Gastroesophageal sphincter (tissue), 4 donors: Measurements from ENCODE around the gene SLC51B. TPM values are rescaled to one million over a fixed set of nuclear protein-coding genes. Genes with fewer than 3 reads are reported as not detected.

Source experiments
- ATAC-seq: fragments of 150-250 bp; one replicate; pipeline ENCODE4 v1.9.1; 2016; ENCODE audit warnings: mild to moderate bottlenecking, moderate library complexity
- H3K27ac ChIP-seq, 4 donors: fragments of 200-600 bp; sonication (generic) in 3 of 4; 1 replicate in 3 of 4; 2 replicates in 1 of 4; pipeline ENCODE4 v1.5.1; 2016 to 2019
- H3K27me3 ChIP-seq: fragments of 200-600 bp; sonication (generic); one replicate; pipeline ENCODE4 v1.5.1; 2019
- H3K36me3 ChIP-seq, 2 donors: fragments of 200-600 bp; sonication (generic); one replicate each; pipeline ENCODE4 v1.5.1; 2019; ENCODE audit warnings: control low read depth in 1 of 2
- H3K4me1 ChIP-seq, 3 donors: fragments of 200-600 bp; sonication (generic); 1 replicate in 2 of 3; 2 replicates in 1 of 3; pipeline ENCODE4 v1.5.1; 2016 to 2019; ENCODE audit warnings: control low read depth in 2 of 3
- H3K4me3 ChIP-seq, 2 donors: fragments of 200-600 bp; sonication (generic); one replicate each; pipeline ENCODE4 v1.5.1; 2019; ENCODE audit warnings: mild to moderate bottlenecking in 1 of 2, moderate library complexity in 1 of 2
- H3K9me3 ChIP-seq, 3 donors: fragments of 200-600 bp; sonication (generic); one replicate each; pipeline ENCODE4 v1.5.1; 2017 to 2019; ENCODE audit warnings: control low read depth in 2 of 3
- CTCF ChIP-seq, 4 experiments: fragments of 200-600 bp in 2 of 4; fragments of 450-650 bp in 2 of 4; sonication (generic) in 1 of 4; IDR thresholded peaks; one replicate each; pipeline ENCODE4 v1.5.1; 2017 to 2019; ENCODE audit warnings: antibody characterized with exemption in 4 of 4, mild to moderate bottlenecking in 2 of 4, moderate library complexity in 2 of 4
- EP300 ChIP-seq: sonication (generic); formaldehyde crosslinking; IDR thresholded peaks from one replicate; pipeline ENCODE4 v1.6.1; 2017; ENCODE audit warnings: antibody characterized with exemption, mild to moderate bottlenecking
- POLR2A ChIP-seq, 2 donors: fragments of 450-650 bp; IDR thresholded peaks; one replicate each; pipeline ENCODE4 v1.6.1; 2017; ENCODE audit warnings: antibody characterized with exemption in 2 of 2, mild to moderate bottlenecking in 2 of 2, moderate library complexity in 1 of 2
- POLR2AphosphoS5 ChIP-seq: sonication (generic); formaldehyde crosslinking; IDR thresholded peaks from one replicate; pipeline ENCODE4 v1.6.1; 2017; ENCODE audit warnings: antibody characterized with exemption
- WGBS, 2 donors: methylation state at CpG; one replicate each; pipeline ENCODE4 v1.1.5; 2018; ENCODE audit warnings: low coverage in 1 of 2; 5-methylcytosine and 5-hydroxymethylcytosine counted together
- total RNA-seq, 4 donors: library from RNA; depleted of rRNA; stranded (reverse); fragments of >200 nt; gene quantifications; one replicate each; pipeline ENCODE4 v1.1.0, GENCODE V29; 2016

The SLC51B gene
- total RNA-seq, 4 donors from 2014 or later: not detected

- 10 to 11% methylated on average over 3 to 4 of the region's 4 CpGs for WGBS, 2 donors
- H3K4me3 ChIP-seq: no peak overlapping the region
- H3K4me1 ChIP-seq: peaks cover 0 to 26% (median 4%) of the 10 kb centered on the region in 3 donors
- H3K27ac ChIP-seq: peak overlapping the region in 1 of 4 donors; percentile 1
- TF ChIP-seq POLR2A (IDR thresholded peaks at IDR 0.05): no peak
- TF ChIP-seq CTCF (IDR thresholded peaks at IDR 0.05): peak; percentile 32 to 64 (median 52)
- H3K9me3 ChIP-seq: no peaks in the 10 kb centered on the region
- peak; percentile 28 for ATAC-seq
- H3K36me3 ChIP-seq: no peaks in the 10 kb centered on the region
- H3K27me3 ChIP-seq: no peaks in the 10 kb centered on the region
Observed at GRCh38 chr15:65033659-65034269, 11.4 kb upstream of the SLC51B start.

- no peak for TF ChIP-seq POLR2A (IDR thresholded peaks at IDR 0.05)
- Histone ChIP-seq H3K9me3 (no peaks in the 10 kb centered on the region), H3K27ac (no peak overlapping the region), H3K4me1 (peaks cover 0 to 27% (median 4%) of the 10 kb centered on the region in 3 donors), H3K4me3 (no peak overlapping the region), H3K27me3 (no peaks in the 10 kb centered on the region), H3K36me3 (no peaks in the 10 kb centered on the region)
- WGBS, 2 donors: 75% methylated on average over 5 of the region's 11 CpGs; no CpG with 5 or more reads in 1 of the 2 donors
- no peak for ATAC-seq
Observed at GRCh38 chr15:65034719-65035118, 10.5 kb upstream of the SLC51B start.

GRCh38 chr15:65037309-65037708 lies 7.9 kb upstream of the SLC51B start:
- no peak for ATAC-seq
- TF ChIP-seq POLR2A (IDR thresholded peaks at IDR 0.05) (no peak), EP300 (no peak), POLR2AphosphoS5 (no peak), CTCF (IDR thresholded peaks at IDR 0.05) (no peak)

GRCh38 chr15:65038428-65038827 lies 6.8 kb upstream of the SLC51B start:
- Histone ChIP-seq H3K27me3 (no peaks in the 10 kb centered on the region), H3K9me3 (no peaks in the 10 kb centered on the region), H3K36me3 (no peaks in the 10 kb centered on the region), H3K4me1 (peaks cover 0 to 23% (median 4%) of the 10 kb centered on the region in 3 donors), H3K4me3 (no peak overlapping the region), H3K27ac (peak overlapping the region in 2 of 4 donors; percentile 10 to 19)
- ATAC-seq: no peak
- whole genome bisulfite sequencing, 2 donors: 75 to 90% methylated on average over 2 to 3 of the region's 3 CpGs
- TF ChIP-seq POLR2A (IDR thresholded peaks at IDR 0.05) (no peak), CTCF (IDR thresholded peaks at IDR 0.05) (no peak), EP300 (no peak), POLR2AphosphoS5 (no peak)

More at GRCh38 chr15:65037309-65037708, 7.9 kb upstream of the SLC51B start:
- 71 to 93% methylated on average over 1 of the region's 1 CpG for WGBS, 2 donors
- Histone ChIP-seq H3K27me3 (no peaks in the 10 kb centered on the region), H3K36me3 (no peaks in the 10 kb centered on the region), H3K27ac (no peak overlapping the region), H3K9me3 (no peaks in the 10 kb centered on the region), H3K4me1 (peaks cover 0 to 23% (median 4%) of the 10 kb centered on the region in 3 donors), H3K4me3 (no peak overlapping the region)

GRCh38 chr15:65038836-65039235 lies 6.4 kb upstream of the SLC51B start:
- Histone ChIP-seq H3K9me3 (no peaks in the 10 kb centered on the region), H3K4me3 (no peak overlapping the region), H3K36me3 (no peaks in the 10 kb centered on the region), H3K27ac (peak overlapping the region in 2 of 4 donors; percentile 10 to 19), H3K4me1 (peaks cover 0 to 23% (median 2%) of the 10 kb centered on the region in 3 donors), H3K27me3 (no peaks in the 10 kb centered on the region)
- no peak for TF ChIP-seq POLR2A (IDR thresholded peaks at IDR 0.05)
- no peak for TF ChIP-seq CTCF (IDR thresholded peaks at IDR 0.05)
- TF ChIP-seq EP300: no peak
- no peak for TF ChIP-seq POLR2AphosphoS5
- no peak for ATAC-seq
- WGBS, 2 donors: 0 to 43% methylated on average over 1 to 4 of the region's 5 CpGs
